ENCODE data around the gene POU3F3.

POU3F3 gene

GRCh38 chr2:104863146-104863467 lies 9.2 kb downstream of the POU3F3 start:
- TF ChIP-seq CTCF (IDR thresholded peaks at IDR 0.05) (no peak), ZFX (IDR thresholded peaks at IDR 0.05; ENCODE audit: borderline replicate concordance) (no peak)
- H3K27ac ChIP-seq: no peak overlapping the region

- no peak for TF ChIP-seq CTCF (IDR thresholded peaks at IDR 0.05)
- no peak for TF ChIP-seq ZFX (IDR thresholded peaks at IDR 0.05; ENCODE audit: borderline replicate concordance)
- no peak overlapping the region for H3K27ac ChIP-seq
Observed at GRCh38 chr2:104863468-104864279, 9.8 kb downstream of the POU3F3 start.

- TF ChIP-seq CTCF (IDR thresholded peaks at IDR 0.05): no peak
- no peak for TF ChIP-seq ZFX (IDR thresholded peaks at IDR 0.05; ENCODE audit: borderline replicate concordance)
- H3K27ac ChIP-seq: no peak overlapping the region
Observed at GRCh38 chr2:104864280-104865095, 10.6 kb downstream of the POU3F3 start.

GRCh38 chr2:104865096-104865470 lies 11.2 kb downstream of the POU3F3 start:
- no peak overlapping the region for H3K27ac ChIP-seq
- TF ChIP-seq CTCF (IDR thresholded peaks at IDR 0.05) (no peak), ZFX (IDR thresholded peaks at IDR 0.05; ENCODE audit: borderline replicate concordance) (no peak)

GRCh38 chr2:104866122-104866864 lies 12.4 kb downstream of the POU3F3 start:
- no peak overlapping the region for H3K27ac ChIP-seq
- TF ChIP-seq CTCF (IDR thresholded peaks at IDR 0.05): no peak
- TF ChIP-seq ZFX (IDR thresholded peaks at IDR 0.05; ENCODE audit: borderline replicate concordance): no peak

- TF ChIP-seq ZFX (IDR thresholded peaks at IDR 0.05; ENCODE audit: borderline replicate concordance) (no peak), CTCF (IDR thresholded peaks at IDR 0.05) (no peak)
- H3K27ac ChIP-seq: no peak overlapping the region
Observed at GRCh38 chr2:104866883-104867812, 13.2 kb downstream of the POU3F3 start.
